WTC11 (cell line): ENCODE results near the gene MMP11.
A peak's percentile ranks its signal among the peaks of the same experiment; 100 is the strongest.

Experiments
- ATF1 ChIP-seq: sonication (generic); formaldehyde crosslinking; IDR thresholded peaks from 2 replicates; pipeline ENCODE4 v1.8.1; 2023; ENCODE audit warnings: mild to moderate bottlenecking, moderate library complexity, missing genetic modification reagents
- JUN ChIP-seq: sonication (generic); formaldehyde crosslinking; IDR thresholded peaks from 2 replicates; pipeline ENCODE4 v1.8.0; 2023; ENCODE audit warnings: mild to moderate bottlenecking, missing genetic modification reagents
- NR3C1 ChIP-seq: sonication (generic); formaldehyde crosslinking; conservative IDR thresholded peaks from 2 replicates; pipeline ENCODE4 v1.8.1; 2023; ENCODE audit warnings: low read depth, mild to moderate bottlenecking, missing genetic modification reagents
- TP53 ChIP-seq: sonication (generic); formaldehyde crosslinking; IDR thresholded peaks from 2 replicates; pipeline ENCODE4 v1.8.1; 2023; ENCODE audit warnings: mild to moderate bottlenecking, missing genetic modification reagents
- TF ChIP-seq, protein P1 (sequence below): fragments of 200-600 bp; IDR thresholded peaks from 2 replicates; pipeline ENCODE4 v1.8.0; 2022; ENCODE audit warnings: antibody characterized with exemption
- TF ChIP-seq, protein P2 (sequence below): sonication (generic); formaldehyde crosslinking; IDR thresholded peaks from 2 replicates; pipeline ENCODE4 v1.8.1; 2023; ENCODE audit warnings: mild to moderate bottlenecking, missing genetic modification reagents, moderate library complexity
- TF ChIP-seq, protein P3 (sequence below): sonication (generic); formaldehyde crosslinking; IDR thresholded peaks from 2 replicates; pipeline ENCODE4 v1.8.1; 2022; ENCODE audit warnings: low read depth, missing genetic modification reagents, borderline replicate concordance
- TF ChIP-seq, protein P4 (sequence below): sonication (generic); formaldehyde crosslinking; IDR thresholded peaks from 2 replicates; pipeline ENCODE4 v1.8.0; 2022; ENCODE audit warnings: missing genetic modification reagents

DNA sequence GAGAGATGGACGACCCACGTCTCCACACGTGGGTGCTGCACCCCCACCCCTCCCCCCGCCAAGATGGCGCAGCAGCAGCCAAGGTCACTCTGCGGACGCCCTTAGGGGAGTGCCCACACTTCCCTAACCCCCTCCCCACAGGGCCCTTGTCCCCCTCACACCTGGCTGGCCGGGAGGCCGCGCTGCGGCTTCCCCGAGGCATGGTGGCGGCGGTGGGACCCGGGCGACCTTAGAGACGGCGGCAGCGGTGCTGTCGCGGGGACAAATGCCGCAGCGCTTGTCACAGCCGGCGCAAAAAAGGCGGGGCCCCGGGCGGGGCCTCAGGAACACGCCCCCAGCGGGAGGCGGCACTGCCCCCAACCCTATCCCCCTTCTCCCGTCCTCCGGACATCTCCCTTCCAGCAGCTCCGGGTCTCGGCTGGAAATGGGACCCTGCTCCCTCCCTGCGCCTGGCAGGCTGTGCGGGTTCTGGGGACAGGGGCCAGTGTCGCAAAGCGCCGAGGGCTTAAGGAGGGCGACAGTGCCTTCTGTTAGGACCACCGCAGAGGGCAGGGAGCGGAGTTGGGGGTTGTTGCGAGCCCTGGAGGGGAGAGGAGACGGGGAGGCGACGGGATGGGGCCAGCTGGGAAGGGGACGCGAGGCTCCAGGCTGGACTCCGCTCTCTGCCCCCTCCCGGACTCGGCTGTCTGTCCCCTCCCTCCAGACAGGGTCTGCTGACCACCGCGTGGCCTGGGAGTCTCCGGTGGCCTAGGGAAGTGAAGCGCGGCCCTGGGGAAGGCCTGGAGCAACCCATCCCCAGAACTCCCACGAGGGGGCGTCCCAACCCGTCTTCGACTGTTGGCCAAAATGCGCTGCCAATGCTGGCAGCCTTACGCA, 4.7 kb upstream of the MMP11 start, which contains the start of gene CHCHD10:
- no peak for TF ChIP-seq ATF1 (CRISPR knock-in tag)
- TF ChIP-seq NR3C1 (CRISPR knock-in tag), result no peak
- TF ChIP-seq, protein P1, sequence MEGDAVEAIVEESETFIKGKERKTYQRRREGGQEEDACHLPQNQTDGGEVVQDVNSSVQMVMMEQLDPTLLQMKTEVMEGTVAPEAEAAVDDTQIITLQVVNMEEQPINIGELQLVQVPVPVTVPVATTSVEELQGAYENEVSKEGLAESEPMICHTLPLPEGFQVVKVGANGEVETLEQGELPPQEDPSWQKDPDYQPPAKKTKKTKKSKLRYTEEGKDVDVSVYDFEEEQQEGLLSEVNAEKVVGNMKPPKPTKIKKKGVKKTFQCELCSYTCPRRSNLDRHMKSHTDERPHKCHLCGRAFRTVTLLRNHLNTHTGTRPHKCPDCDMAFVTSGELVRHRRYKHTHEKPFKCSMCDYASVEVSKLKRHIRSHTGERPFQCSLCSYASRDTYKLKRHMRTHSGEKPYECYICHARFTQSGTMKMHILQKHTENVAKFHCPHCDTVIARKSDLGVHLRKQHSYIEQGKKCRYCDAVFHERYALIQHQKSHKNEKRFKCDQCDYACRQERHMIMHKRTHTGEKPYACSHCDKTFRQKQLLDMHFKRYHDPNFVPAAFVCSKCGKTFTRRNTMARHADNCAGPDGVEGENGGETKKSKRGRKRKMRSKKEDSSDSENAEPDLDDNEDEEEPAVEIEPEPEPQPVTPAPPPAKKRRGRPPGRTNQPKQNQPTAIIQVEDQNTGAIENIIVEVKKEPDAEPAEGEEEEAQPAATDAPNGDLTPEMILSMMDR, result peak; percentile 81
- TF ChIP-seq, protein P2, sequence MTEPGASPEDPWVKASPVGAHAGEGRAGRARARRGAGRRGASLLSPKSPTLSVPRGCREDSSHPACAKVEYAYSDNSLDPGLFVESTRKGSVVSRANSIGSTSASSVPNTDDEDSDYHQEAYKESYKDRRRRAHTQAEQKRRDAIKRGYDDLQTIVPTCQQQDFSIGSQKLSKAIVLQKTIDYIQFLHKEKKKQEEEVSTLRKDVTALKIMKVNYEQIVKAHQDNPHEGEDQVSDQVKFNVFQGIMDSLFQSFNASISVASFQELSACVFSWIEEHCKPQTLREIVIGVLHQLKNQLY (CRISPR knock-in tag), result no peak
- no peak; the same call in 1 of the 2 replicates for TF ChIP-seq TP53 (CRISPR knock-in tag)
- TF ChIP-seq, protein P3, sequence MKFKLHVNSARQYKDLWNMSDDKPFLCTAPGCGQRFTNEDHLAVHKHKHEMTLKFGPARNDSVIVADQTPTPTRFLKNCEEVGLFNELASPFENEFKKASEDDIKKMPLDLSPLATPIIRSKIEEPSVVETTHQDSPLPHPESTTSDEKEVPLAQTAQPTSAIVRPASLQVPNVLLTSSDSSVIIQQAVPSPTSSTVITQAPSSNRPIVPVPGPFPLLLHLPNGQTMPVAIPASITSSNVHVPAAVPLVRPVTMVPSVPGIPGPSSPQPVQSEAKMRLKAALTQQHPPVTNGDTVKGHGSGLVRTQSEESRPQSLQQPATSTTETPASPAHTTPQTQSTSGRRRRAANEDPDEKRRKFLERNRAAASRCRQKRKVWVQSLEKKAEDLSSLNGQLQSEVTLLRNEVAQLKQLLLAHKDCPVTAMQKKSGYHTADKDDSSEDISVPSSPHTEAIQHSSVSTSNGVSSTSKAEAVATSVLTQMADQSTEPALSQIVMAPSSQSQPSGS, result no peak
- TF ChIP-seq JUN, result 0 out of 2 replicates have a peak, but pooled peaks have one; percentile 20
- TF ChIP-seq, protein P4, sequence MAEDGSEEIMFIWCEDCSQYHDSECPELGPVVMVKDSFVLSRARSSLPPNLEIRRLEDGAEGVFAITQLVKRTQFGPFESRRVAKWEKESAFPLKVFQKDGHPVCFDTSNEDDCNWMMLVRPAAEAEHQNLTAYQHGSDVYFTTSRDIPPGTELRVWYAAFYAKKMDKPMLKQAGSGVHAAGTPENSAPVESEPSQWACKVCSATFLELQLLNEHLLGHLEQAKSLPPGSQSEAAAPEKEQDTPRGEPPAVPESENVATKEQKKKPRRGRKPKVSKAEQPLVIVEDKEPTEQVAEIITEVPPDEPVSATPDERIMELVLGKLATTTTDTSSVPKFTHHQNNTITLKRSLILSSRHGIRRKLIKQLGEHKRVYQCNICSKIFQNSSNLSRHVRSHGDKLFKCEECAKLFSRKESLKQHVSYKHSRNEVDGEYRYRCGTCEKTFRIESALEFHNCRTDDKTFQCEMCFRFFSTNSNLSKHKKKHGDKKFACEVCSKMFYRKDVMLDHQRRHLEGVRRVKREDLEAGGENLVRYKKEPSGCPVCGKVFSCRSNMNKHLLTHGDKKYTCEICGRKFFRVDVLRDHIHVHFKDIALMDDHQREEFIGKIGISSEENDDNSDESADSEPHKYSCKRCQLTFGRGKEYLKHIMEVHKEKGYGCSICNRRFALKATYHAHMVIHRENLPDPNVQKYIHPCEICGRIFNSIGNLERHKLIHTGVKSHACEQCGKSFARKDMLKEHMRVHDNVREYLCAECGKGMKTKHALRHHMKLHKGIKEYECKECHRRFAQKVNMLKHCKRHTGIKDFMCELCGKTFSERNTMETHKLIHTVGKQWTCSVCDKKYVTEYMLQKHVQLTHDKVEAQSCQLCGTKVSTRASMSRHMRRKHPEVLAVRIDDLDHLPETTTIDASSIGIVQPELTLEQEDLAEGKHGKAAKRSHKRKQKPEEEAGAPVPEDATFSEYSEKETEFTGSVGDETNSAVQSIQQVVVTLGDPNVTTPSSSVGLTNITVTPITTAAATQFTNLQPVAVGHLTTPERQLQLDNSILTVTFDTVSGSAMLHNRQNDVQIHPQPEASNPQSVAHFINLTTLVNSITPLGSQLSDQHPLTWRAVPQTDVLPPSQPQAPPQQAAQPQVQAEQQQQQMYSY, result no peak
